ENCODE measurements around the gene SORL1-AS1.

SORL1-AS1 gene

GRCh38 chr11:121431820-121432526 is 20.8 kb downstream of the SORL1-AS1 start:
- Histone ChIP-seq H3K9ac (replicated peaks; ENCODE audit: extremely low read depth, insufficient read depth, low read length) (no peak overlapping the region), H3K4me2 (ENCODE audit: insufficient read depth, low read length) (no peak overlapping the region), H3K9me1 (replicated peaks; ENCODE audit: control insufficient read depth, extremely low read depth, insufficient read depth, low read length) (no peaks in the 10 kb centered on the region), H2AFZ (ENCODE audit: low read depth, low read length) (no peak overlapping the region), H3K36me3 (ENCODE audit: control insufficient read depth in 2 of 2, extremely low read depth in 1 of 2, insufficient read depth in 2 of 2, low read length in 2 of 2) (no peaks in the 10 kb centered on the region), H3K9me3 (replicated peaks; ENCODE audit: control insufficient read depth, insufficient read depth, low read length) (no peaks in the 10 kb centered on the region), H3K4me3 (replicated peaks in 1 of 3; ENCODE audit: insufficient read depth in 1 of 3, low read depth in 1 of 3, low read length in 3 of 3) (no peak overlapping the region), H3K27me3 (ENCODE audit: control insufficient read depth in 2 of 2, insufficient read depth in 2 of 2, low read length in 2 of 2) (peaks cover 2 to 12% of the 10 kb centered on the region in 2 experiments), H3K79me2 (ENCODE audit: control insufficient read depth, insufficient read depth, low read length) (no peaks in the 10 kb centered on the region), H4K20me1 (replicated peaks; ENCODE audit: control insufficient read depth, extremely low read depth, insufficient read depth, low read length) (no peaks in the 10 kb centered on the region), H3K27ac (ENCODE audit: insufficient read depth, low read depth, low read length) (no peak overlapping the region), H3K4me1 (ENCODE audit: control insufficient read depth, extremely low read depth, insufficient read depth, low read length) (no peaks in the 10 kb centered on the region)
- CTCF ChIA-PET = interaction anchor here (1.5 kb wide), 1 partner anchor 10 kb away, joined by 3 read pairs; no protein-coding TSS in a partner anchor
- BruUV-seq (replicated peaks) = no TSS peak
- POLR2A ChIA-PET = no interaction called here
- FAIRE-seq (no peak), DNase-seq (ENCODE audit: low read depth, low spot score) (no peak)
- TF ChIP-seq POLR2A (IDR thresholded peaks at IDR 0.05; ENCODE audit: low read depth, low read length) (no peak), EZH2 (IDR thresholded peaks at IDR 0.05; ENCODE audit: borderline replicate concordance, low read depth, low read length, severe bottlenecking) (no peak), FOS (IDR thresholded peaks at IDR 0.05; ENCODE audit: borderline replicate concordance, insufficient read depth, low read length) (no peak), GATA2 (IDR thresholded peaks at IDR 0.05; ENCODE audit: insufficient read depth, insufficient read length, low read depth, low read length) (no peak), POLR2AphosphoS5 (IDR thresholded peaks at IDR 0.05; ENCODE audit: insufficient read depth, low read depth, low read length) (no peak), MAX (IDR thresholded peaks at IDR 0.05; ENCODE audit: insufficient read depth, insufficient read length) (no peak), CTCF (IDR thresholded peaks at IDR 0.05; ENCODE audit: extremely low read depth in 1 of 2, insufficient read depth in 1 of 2, low read depth in 1 of 2, low read length in 2 of 2) (no peak), MYC (IDR thresholded peaks at IDR 0.05; ENCODE audit: low read depth, low read length) (no peak), JUN (IDR thresholded peaks at IDR 0.05; ENCODE audit: borderline replicate concordance, insufficient read depth, insufficient read length, low read depth) (no peak)
- dilution Hi-C loops (cut with MboI; ENCODE audit: extremely low pct_ligation_motif_present, low sequenced_read_pairs) = no loop called here
- intact Hi-C loops (cut with micrococcal nuclease) = no loop called here
